HEK293 (cell line): ENCODE data around the gene UBE3B.

ENCODE experiments used
- CTCF ChIA-PET: fragments of 350-600 bp; formaldehyde crosslinking; extraction: SDS; loops from one replicate; lab custom pipeline; 2021; ENCODE audit warnings: antibody characterized with exemption; lab: Yijun Ruan, JAX
- POLR2A ChIA-PET: fragments of 300-600 bp; formaldehyde crosslinking; extraction: SDS; loops from one replicate; lab custom pipeline; 2020; ENCODE audit warnings: antibody characterized with exemption, inconsistent platforms; lab: Yijun Ruan, JAX
- H3K27ac ChIP-seq: fragments of 200-500 bp; sonication (Bioruptor generic); 2 replicates; pipeline ENCODE4 v1.5.1; 2014; ENCODE audit warnings: low read depth, low read length, control low read depth, inconsistent platforms; ENCODE audit errors: extremely low read depth
- H3K36me3 ChIP-seq, 2 experiments: fragments of 200-500 bp in 1 of 2; sonication (Bioruptor generic) in 1 of 2; 1 replicate in 1 of 2; 2 replicates in 1 of 2; pipeline ENCODE4 v1.5.1; 2014 to 2017; ENCODE audit warnings: inconsistent platforms in 2 of 2, low read length in 2 of 2; ENCODE audit not compliant: control insufficient read depth in 2 of 2, insufficient read depth in 1 of 2
- H3K4me1 ChIP-seq: fragments of 200-500 bp; sonication (Bioruptor generic); 2 replicates; pipeline ENCODE4 v1.5.1; 2014; ENCODE audit warnings: mild to moderate bottlenecking, low read length, inconsistent platforms; ENCODE audit not compliant: control insufficient read depth, insufficient read depth
- H3K4me3 ChIP-seq: 2 replicates; pipeline ENCODE4 v1.5.1; 2011; ENCODE audit warnings: low read depth, mild to moderate bottlenecking, control low read depth, low read length, moderate library complexity
- H3K9me3 ChIP-seq: fragments of 200-500 bp; sonication (Bioruptor generic); 2 replicates; pipeline ENCODE4 v1.5.1; 2014; ENCODE audit warnings: low read depth, low read length, inconsistent platforms; ENCODE audit not compliant: control insufficient read depth, insufficient read depth
- ATF2 ChIP-seq: fragments of 450-650 bp; formaldehyde crosslinking; IDR thresholded peaks from 2 replicates; pipeline ENCODE4 v1.5.1; 2016; ENCODE audit warnings: missing biosample characterization, missing genetic modification characterization, low read depth
- CTCF ChIP-seq: fragments of 450-650 bp; formaldehyde crosslinking; IDR thresholded peaks from 2 replicates; pipeline ENCODE4 v1.5.1; 2016; ENCODE audit warnings: missing biosample characterization, missing genetic modification characterization
- EGR2 ChIP-seq: fragments of 450-650 bp; formaldehyde crosslinking; IDR thresholded peaks from 2 replicates; pipeline ENCODE4 v1.5.1; 2016; ENCODE audit warnings: low read depth, missing biosample characterization, missing genetic modification characterization
- GLI2 ChIP-seq: fragments of 450-650 bp; formaldehyde crosslinking; IDR thresholded peaks from 2 replicates; pipeline ENCODE4; 2017; ENCODE audit warnings: missing biosample characterization, missing genetic modification characterization, low read depth, borderline replicate concordance
- KLF8 ChIP-seq: fragments of 450-650 bp; formaldehyde crosslinking; IDR thresholded peaks from 2 replicates; pipeline ENCODE4 v1.5.1; 2016; ENCODE audit warnings: missing biosample characterization, missing genetic modification characterization
- MEIS1 ChIP-seq: sonication (generic); formaldehyde crosslinking; IDR thresholded peaks from 2 replicates; pipeline ENCODE4 v1.8.1; 2022; ENCODE audit warnings: missing genetic modification reagents, mild to moderate bottlenecking, borderline replicate concordance
- RBAK ChIP-seq: fragments of 450-650 bp; formaldehyde crosslinking; IDR thresholded peaks from 2 replicates; pipeline ENCODE4 v1.5.1; 2016; ENCODE audit warnings: missing biosample characterization, missing genetic modification characterization
- SALL2 ChIP-seq: fragments of 450-650 bp; formaldehyde crosslinking; IDR thresholded peaks from 2 replicates; pipeline ENCODE4 v1.5.0; 2017; ENCODE audit warnings: missing biosample characterization, mild to moderate bottlenecking, missing genetic modification characterization, borderline replicate concordance
- SCRT2 ChIP-seq: fragments of 450-650 bp; formaldehyde crosslinking; IDR thresholded peaks from 2 replicates; pipeline ENCODE4 v1.5.1; 2016; ENCODE audit warnings: missing biosample characterization, missing genetic modification characterization
- ZBTB1 ChIP-seq: fragments of 450-650 bp; formaldehyde crosslinking; IDR thresholded peaks from 2 replicates; pipeline ENCODE4 v1.5.1; 2016; ENCODE audit warnings: missing biosample characterization, missing genetic modification characterization
- ZBTB7A ChIP-seq: fragments of 450-650 bp; formaldehyde crosslinking; IDR thresholded peaks from 2 replicates; pipeline ENCODE4 v1.5.1; 2016; ENCODE audit warnings: low read depth, missing biosample characterization, missing genetic modification characterization
- ZIC2 ChIP-seq: fragments of 450-650 bp; formaldehyde crosslinking; IDR thresholded peaks from 2 replicates; pipeline ENCODE4 v1.5.1; 2016; ENCODE audit warnings: missing biosample characterization, missing genetic modification characterization
- ZNF112 ChIP-seq: fragments of 450-650 bp; formaldehyde crosslinking; IDR thresholded peaks from 2 replicates; pipeline ENCODE4 v1.5.0; 2017; ENCODE audit warnings: missing biosample characterization, missing genetic modification characterization
- ZNF214 ChIP-seq: fragments of 450-650 bp; formaldehyde crosslinking; IDR thresholded peaks from 2 replicates; pipeline ENCODE4 v1.5.1; 2017; ENCODE audit warnings: missing biosample characterization, mild to moderate bottlenecking, missing genetic modification characterization, borderline replicate concordance
- ZNF221 ChIP-seq: fragments of 450-650 bp; formaldehyde crosslinking; IDR thresholded peaks from 2 replicates; pipeline ENCODE4 v1.5.1; 2017; ENCODE audit warnings: missing biosample characterization, missing genetic modification characterization, borderline replicate concordance
- ZNF302 ChIP-seq: fragments of 450-650 bp; formaldehyde crosslinking; IDR thresholded peaks from 2 replicates; pipeline ENCODE4 v1.5.1; 2016; ENCODE audit warnings: missing biosample characterization, missing genetic modification characterization, low read depth
- ZNF398 ChIP-seq: fragments of 450-650 bp; formaldehyde crosslinking; IDR thresholded peaks from 2 replicates; pipeline ENCODE4 v1.5.1; 2017; ENCODE audit warnings: missing biosample characterization, missing genetic modification characterization
- ZNF404 ChIP-seq: fragments of 450-650 bp; formaldehyde crosslinking; IDR thresholded peaks from 2 replicates; pipeline ENCODE4 v1.5.1; 2017; ENCODE audit warnings: missing biosample characterization, missing genetic modification characterization
- ZNF510 ChIP-seq: fragments of 450-650 bp; formaldehyde crosslinking; IDR thresholded peaks from 2 replicates; pipeline ENCODE4 v1.5.1; 2018; ENCODE audit warnings: mild to moderate bottlenecking, missing genetic modification characterization, missing biosample characterization; ENCODE audit not compliant: insufficient replicate concordance
- ZNF549 ChIP-seq: fragments of 450-650 bp; IDR thresholded peaks from 2 replicates; pipeline ENCODE4 v1.5.1; 2018; ENCODE audit warnings: missing biosample characterization, missing genetic modification characterization, mild to moderate bottlenecking, inconsistent platforms, moderate library complexity
- ZNF670 ChIP-seq: fragments of 450-650 bp; formaldehyde crosslinking; IDR thresholded peaks from 2 replicates; pipeline ENCODE4 v1.5.1; 2016; ENCODE audit warnings: missing biosample characterization, missing genetic modification characterization, low read depth
- ZNF777 ChIP-seq: fragments of 450-650 bp; formaldehyde crosslinking; IDR thresholded peaks from 2 replicates; pipeline ENCODE4 v1.5.1; 2017; ENCODE audit warnings: missing biosample characterization, missing genetic modification characterization, borderline replicate concordance
- ZSCAN18 ChIP-seq: fragments of 450-650 bp; formaldehyde crosslinking; IDR thresholded peaks from 2 replicates; pipeline ENCODE4 v1.5.1; 2016; ENCODE audit warnings: missing biosample characterization, missing genetic modification characterization

The UBE3B gene

GRCh38 chr12:109581334-109581691, 103.9 kb downstream of the UBE3B start:
- TF ChIP-seq ZNF510 (no peak), ZIC2 (tag by site-specific recombination) (peak; percentile 75)
- ChIA-PET CTCF (interaction anchor here (2.2 kb wide), 1 partner anchor 16 kb away, joined by 5 read pairs; no protein-coding TSS in a partner anchor), POLR2A (no interaction called here)
- Histone ChIP-seq H3K27ac (no peak overlapping the region), H3K4me1 (no peaks in the 10 kb centered on the region), H3K36me3 (peaks cover 4 to 54% of the 10 kb centered on the region in 2 experiments), H3K9me3 (no peaks in the 10 kb centered on the region), H3K4me3 (no peak overlapping the region)

GRCh38 chr12:109581856-109582255, 104.4 kb downstream of the UBE3B start:
- TF ChIP-seq ZBTB7A (tag by site-specific recombination) (no peak), ZNF302 (no peak), ZNF112 (tag by site-specific recombination) (no peak), KLF8 (tag by site-specific recombination) (no peak), GLI2 (tag by site-specific recombination) (no peak), SALL2 (tag by site-specific recombination) (no peak), ZNF221 (tag by site-specific recombination) (no peak), ZNF214 (no peak), ATF2 (tag by site-specific recombination) (no peak), ZNF777 (tag by site-specific recombination) (no peak), ZNF404 (tag by site-specific recombination) (no peak), EGR2 (tag by site-specific recombination) (no peak), MEIS1 (CRISPR knock-in tag) (no peak), ZNF398 (no peak), ZNF549 (tag by site-specific recombination) (no peak), RBAK (tag by site-specific recombination) (no peak)
- Histone ChIP-seq H3K36me3 (peaks cover 4 to 57% of the 10 kb centered on the region in 2 experiments), H3K4me3 (no peak overlapping the region), H3K9me3 (no peaks in the 10 kb centered on the region), H3K27ac (no peak overlapping the region), H3K4me1 (no peaks in the 10 kb centered on the region)
- POLR2A ChIA-PET, result no interaction called here
- CTCF ChIA-PET, result interaction anchor here (1.1 to 2.2 kb wide), 2 partner anchors 10 to 16 kb away, joined by 4 to 5 read pairs; no protein-coding TSS in a partner anchor

GRCh38 chr12:109582636-109583035, 105.2 kb downstream of the UBE3B start:
- Histone ChIP-seq H3K9me3 (no peaks in the 10 kb centered on the region), H3K4me1 (no peaks in the 10 kb centered on the region), H3K4me3 (no peak overlapping the region), H3K27ac (no peak overlapping the region), H3K36me3 (peaks cover 4 to 53% of the 10 kb centered on the region in 2 experiments)
- POLR2A ChIA-PET, result no interaction called here
- CTCF ChIA-PET, result interaction anchor here (0.6 to 2.2 kb wide), 5 partner anchors 11 to 1829 kb away, joined by 3 to 5 read pairs (median 3); no protein-coding TSS in a partner anchor
- TF ChIP-seq ZSCAN18 (tag by site-specific recombination) (no peak), CTCF (tag by site-specific recombination) (0 out of 2 replicates have a peak, but pooled peaks have one; percentile 34), ZBTB1 (no peak), ZNF670 (tag by site-specific recombination) (no peak), SCRT2 (tag by site-specific recombination) (peak; percentile 78)
